Skeletal muscle tissue (tissue), 4 donors: ENCODE measurements around the gene UBL7. TPM values are rescaled to one million over a fixed set of nuclear protein-coding genes. Genes with fewer than 3 reads are reported as not detected.

ENCODE experiments used
- H3K27ac ChIP-seq: one replicate; pipeline ENCODE4 v1.7.0; 2013; ENCODE audit warnings: mild to moderate bottlenecking, low read depth, low read length, inconsistent platforms
- H3K27me3 ChIP-seq, 3 donors: one replicate each; pipeline ENCODE4 v1.7.0; 2013; ENCODE audit warnings: low read length in 3 of 3; ENCODE audit not compliant: control insufficient read depth in 3 of 3, insufficient read depth in 3 of 3
- H3K36me3 ChIP-seq, 3 donors: one replicate each; pipeline ENCODE4 v1.7.0; 2013; ENCODE audit warnings: low read length in 3 of 3; ENCODE audit not compliant: control insufficient read depth in 3 of 3, insufficient read depth in 3 of 3
- H3K4me1 ChIP-seq, 3 donors: one replicate each; pipeline ENCODE4 v1.7.0; 2013; ENCODE audit warnings: low read length in 3 of 3, mild to moderate bottlenecking in 3 of 3; ENCODE audit not compliant: control insufficient read depth in 3 of 3, insufficient read depth in 3 of 3
- H3K4me3 ChIP-seq, 3 donors: one replicate each; pipeline ENCODE4 v1.7.0; 2013; ENCODE audit warnings: low read length in 3 of 3
- H3K9ac ChIP-seq, 3 donors: one replicate each; pipeline ENCODE4 v1.7.0; 2013; ENCODE audit warnings: low read length in 3 of 3, mild to moderate bottlenecking in 3 of 3, moderate library complexity in 2 of 3, low read depth in 1 of 3
- H3K9me3 ChIP-seq, 3 donors: one replicate each; pipeline ENCODE4 v1.7.0; 2013; ENCODE audit warnings: low read length in 3 of 3; ENCODE audit not compliant: control insufficient read depth in 3 of 3
- total RNA-seq: library from RNA; depleted of rRNA; stranded (reverse); fragments of >200 nt; gene quantifications from one replicate; pipeline ENCODE4 v1.2.3, GENCODE V29; 2014
- donor health status: Osteomylitis.

UBL7 gene
- total RNA-seq, 1 donor from 2014 or later, result 23.0 TPM

DNA sequence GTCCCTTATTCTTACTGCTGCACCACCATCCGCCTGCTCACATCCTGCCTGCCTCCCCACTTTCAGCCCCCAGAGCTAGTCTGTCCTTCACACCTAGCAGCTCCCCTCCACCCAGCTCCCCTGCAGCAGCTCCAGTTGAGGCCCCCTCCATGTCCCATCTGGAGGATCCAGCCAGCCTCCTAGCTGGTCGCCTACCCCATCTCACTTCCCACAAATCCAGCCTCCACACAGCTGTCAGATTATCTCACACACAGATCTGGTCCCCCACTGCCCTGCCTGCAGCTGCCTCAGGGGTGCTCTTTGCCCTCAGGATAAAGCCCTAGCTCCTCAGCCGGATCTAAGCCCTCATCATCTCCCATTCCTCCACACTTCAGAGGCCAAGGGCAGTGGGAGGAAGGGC lies 18.4 kb downstream of the UBL7 start:
- Histone ChIP-seq H3K9ac (peak overlapping the region in 1 of 3 donors; percentile 16), H3K27ac (no peak overlapping the region), H3K9me3 (no peaks in the 10 kb centered on the region), H3K27me3 (no peaks in the 10 kb centered on the region), H3K4me1 (peaks cover 3 to 29% (median 23%) of the 10 kb centered on the region in 3 donors), H3K4me3 (no peak overlapping the region), H3K36me3 (peaks cover 23 to 30% (median 30%) of the 10 kb centered on the region in 3 donors)

DNA sequence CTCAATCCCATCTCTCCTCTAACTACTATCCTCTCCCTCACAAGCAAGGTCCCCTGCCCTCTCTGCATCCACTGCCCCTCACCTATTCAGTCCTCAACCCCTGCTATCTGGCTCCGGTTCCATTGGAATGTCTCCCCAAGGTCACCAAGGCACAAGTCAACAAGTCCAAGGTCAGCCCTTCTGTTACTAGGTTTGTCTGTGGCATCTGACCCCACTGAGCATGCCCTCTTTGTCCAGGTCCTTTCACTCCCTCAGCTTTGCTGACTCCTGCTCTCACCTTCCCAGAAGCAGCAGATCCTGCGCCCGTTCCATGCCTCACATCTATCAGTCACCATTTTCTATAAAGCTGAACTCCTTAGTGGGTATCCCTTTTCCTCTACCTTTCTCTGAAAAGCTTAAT lies 18.9 kb downstream of the UBL7 start:
- no peaks in the 10 kb centered on the region for H3K27me3 ChIP-seq
- no peaks in the 10 kb centered on the region for H3K9me3 ChIP-seq
- H3K4me3 ChIP-seq, result no peak overlapping the region
- peaks cover 3 to 29% (median 23%) of the 10 kb centered on the region in 3 donors for H3K4me1 ChIP-seq
- H3K9ac ChIP-seq, result peak overlapping the region in 1 of 3 donors; percentile 16
- peak overlapping the region; percentile 63 for H3K27ac ChIP-seq
- H3K36me3 ChIP-seq, result peaks cover 19 to 25% (median 25%) of the 10 kb centered on the region in 3 donors

DNA sequence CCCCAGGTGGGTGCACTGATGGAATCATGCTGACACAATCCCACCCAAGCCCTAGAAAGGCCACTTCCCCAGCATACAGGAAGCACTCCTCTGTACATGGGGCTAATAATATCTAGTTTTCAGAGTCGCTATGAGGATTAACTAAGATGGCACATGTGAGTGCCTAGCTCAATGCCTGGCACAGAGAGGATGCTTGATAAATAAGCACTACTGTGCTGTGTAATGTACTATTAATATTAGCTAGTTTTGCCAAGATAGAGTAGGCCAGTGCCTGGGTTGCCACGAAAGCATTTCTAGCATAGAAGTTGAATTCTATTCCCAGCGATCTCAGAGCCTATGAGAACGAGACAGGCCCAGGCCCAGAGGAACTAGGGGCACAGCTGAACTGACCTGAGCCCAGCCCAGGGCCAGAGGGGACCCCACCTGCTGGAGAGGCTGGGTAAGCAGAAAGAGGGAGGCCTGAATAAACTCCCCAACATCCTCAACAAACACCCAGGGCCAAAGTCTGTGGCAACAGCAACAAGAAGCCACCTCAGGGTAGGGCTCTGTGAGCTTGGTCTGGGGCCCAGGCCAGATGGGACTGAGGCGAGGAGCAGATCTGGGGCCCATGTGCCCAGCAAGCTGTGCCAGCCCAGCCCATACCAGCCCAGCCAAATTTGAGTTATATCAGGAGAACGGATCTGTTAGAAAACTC lies 19.6 kb downstream of the UBL7 start:
- no peak overlapping the region for H3K4me3 ChIP-seq
- no peaks in the 10 kb centered on the region for H3K9me3 ChIP-seq
- peak overlapping the region in 2 of 3 donors; percentile 25 to 50 for H3K9ac ChIP-seq
- H3K36me3 ChIP-seq, result peaks cover 13 to 20% (median 18%) of the 10 kb centered on the region in 3 donors
- no peaks in the 10 kb centered on the region for H3K27me3 ChIP-seq
- peak overlapping the region; percentile 63 for H3K27ac ChIP-seq
- H3K4me1 ChIP-seq, result peaks cover 3 to 29% (median 23%) of the 10 kb centered on the region in 3 donors

DNA sequence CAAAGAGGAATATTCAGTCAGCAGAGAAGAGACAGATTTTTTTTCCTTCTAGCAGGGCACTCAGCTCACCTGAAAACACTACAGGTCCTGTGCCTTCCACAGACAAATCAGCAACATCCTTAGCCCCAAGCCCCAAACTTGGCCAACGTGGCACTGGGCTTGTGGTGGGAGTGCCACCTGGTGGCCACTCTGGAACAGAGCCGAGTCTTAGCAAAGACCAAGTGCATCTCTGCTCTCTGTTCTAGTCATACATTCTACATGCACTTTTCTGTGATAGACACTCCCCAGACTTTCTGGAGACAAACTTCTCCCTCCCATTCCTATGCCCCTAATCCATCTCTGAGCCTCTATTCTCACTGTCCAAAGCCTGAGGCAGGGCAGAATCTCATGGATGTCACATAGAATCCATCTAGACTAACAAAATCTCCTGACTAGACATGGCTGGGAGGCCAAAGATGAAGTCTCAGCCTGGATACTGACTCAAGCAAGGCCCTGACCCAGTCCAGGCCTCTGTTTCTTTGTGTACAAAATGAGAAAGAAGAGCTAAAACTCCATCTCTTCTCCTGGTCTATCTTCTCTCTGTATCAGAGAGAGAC lies 22.1 kb downstream of the UBL7 start:
- Histone ChIP-seq H3K4me1 (peaks cover 3 to 28% (median 28%) of the 10 kb centered on the region in 3 donors), H3K4me3 (no peak overlapping the region), H3K9me3 (no peaks in the 10 kb centered on the region), H3K9ac (no peak overlapping the region), H3K27me3 (no peaks in the 10 kb centered on the region), H3K27ac (no peak overlapping the region), H3K36me3 (no peaks in the 10 kb centered on the region)

DNA sequence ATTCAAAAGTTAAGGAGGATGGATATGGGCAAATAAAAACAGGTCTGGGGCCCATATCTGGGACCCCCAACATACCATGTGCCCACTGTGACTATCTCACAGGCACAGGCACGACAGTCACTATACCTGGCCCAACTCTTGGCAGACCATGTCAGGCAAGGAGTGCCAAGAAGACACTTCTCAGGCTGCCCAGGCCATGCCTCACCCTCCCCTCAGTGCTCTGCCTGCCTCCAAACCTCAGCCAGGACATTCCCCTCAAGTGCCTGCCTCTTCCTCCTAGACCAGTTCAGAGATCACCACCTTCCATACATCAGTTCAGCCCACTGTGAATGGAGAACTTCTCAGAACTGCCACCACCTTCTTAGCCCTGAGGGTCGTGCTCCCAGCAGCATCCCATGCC lies 22.8 kb downstream of the UBL7 start:
- H3K36me3 ChIP-seq, result no peaks in the 10 kb centered on the region
- H3K9me3 ChIP-seq, result no peaks in the 10 kb centered on the region
- no peak overlapping the region for H3K9ac ChIP-seq
- H3K27me3 ChIP-seq, result no peaks in the 10 kb centered on the region
- no peak overlapping the region for H3K4me3 ChIP-seq
- H3K4me1 ChIP-seq, result peaks cover 3 to 32% (median 27%) of the 10 kb centered on the region in 3 donors
- no peak overlapping the region for H3K27ac ChIP-seq

DNA sequence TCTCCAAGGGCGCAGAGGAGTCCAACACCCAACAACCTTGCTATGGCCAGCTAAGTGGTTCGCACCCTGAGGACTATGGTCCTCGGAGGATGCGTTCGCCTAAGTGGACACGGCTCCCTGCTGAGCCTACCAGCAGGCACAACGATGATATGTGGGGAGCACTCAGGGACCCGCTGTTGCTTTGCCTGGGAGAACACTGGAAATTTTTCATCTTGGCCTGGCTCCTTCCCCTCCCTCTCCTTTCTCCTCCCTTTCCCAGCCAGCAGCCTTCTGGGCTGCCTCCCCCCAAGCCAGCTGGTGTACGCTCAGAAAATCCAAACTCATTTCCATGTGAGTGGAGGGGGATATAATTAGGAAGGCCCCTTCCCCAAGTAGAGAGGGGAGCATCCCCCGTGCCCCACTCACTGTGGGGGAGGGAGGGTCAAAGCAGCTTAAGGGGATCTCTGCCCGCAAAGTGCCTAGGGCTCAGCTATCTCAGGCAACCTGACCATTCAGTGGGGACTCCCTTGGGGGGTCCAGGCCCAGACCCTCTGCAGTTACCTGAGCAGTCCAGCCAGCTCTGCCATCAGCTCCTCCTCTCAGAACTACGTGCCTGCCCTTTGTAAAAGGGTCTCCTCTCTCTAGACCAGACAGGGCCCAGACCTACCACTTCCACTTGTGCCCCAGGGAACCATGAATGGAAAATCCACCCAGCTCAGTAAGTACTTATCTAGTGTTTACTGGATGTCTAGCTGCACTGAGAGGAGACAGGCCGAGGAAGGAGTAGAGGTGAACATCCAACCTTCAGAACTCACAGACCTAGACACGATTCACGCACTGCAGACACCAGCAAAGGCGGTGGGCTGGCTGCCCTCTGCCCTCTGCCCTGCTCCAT lies 26.5 kb downstream of the UBL7 start:
- H3K9me3 ChIP-seq, result no peaks in the 10 kb centered on the region
- peak overlapping the region; percentile 63 to 70 (median 65) for H3K4me3 ChIP-seq
- H3K36me3 ChIP-seq, result no peaks in the 10 kb centered on the region
- H3K4me1 ChIP-seq, result peaks cover 0 to 20% (median 16%) of the 10 kb centered on the region in 3 donors
- H3K9ac ChIP-seq, result peak overlapping the region; percentile 45 to 84 (median 68)
- peaks cover 11 to 16% (median 14%) of the 10 kb centered on the region in 3 donors for H3K27me3 ChIP-seq
- peak overlapping the region; percentile 44 for H3K27ac ChIP-seq

DNA sequence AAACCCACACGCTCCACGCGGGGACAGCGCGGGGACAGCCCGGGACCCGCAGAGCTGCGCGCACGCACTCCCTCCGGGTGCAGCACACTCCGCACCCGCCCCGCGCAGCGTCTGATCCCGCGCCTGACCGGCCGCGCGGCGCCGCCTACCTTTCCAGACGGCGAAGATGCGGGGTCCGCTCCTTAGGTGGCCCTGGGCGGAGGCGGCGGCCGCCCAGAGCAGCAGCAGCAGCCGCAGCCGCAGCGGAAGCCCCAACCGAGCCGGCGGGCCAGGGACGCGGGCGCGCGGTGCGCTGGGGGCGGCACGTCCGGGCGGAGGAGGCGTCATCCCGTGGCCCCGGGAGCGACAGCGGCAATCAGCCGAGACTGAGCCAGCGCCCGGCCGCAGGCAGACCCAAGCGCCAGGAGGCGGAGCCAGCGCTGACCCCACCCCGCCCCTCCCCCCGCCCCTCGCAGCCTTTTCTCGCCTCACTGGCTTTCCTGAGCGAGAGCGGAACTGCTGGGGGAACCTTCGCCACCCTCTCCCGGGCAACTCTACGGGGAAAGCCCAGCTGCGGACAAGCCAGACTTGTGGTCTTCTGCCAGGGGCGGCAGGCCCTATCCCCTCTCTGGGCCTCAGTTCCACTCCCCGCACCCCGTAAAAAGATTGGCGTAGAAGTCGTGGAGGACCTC lies 27.2 kb downstream of the UBL7 start, which contains the start of gene SEMA7A:
SEMA7A (minus strand) TSS at position 367 of the 671 bp plus-strand sequence; CDS start at position 327, 40 bp downstream.
- H3K4me3 ChIP-seq, result peak within 1 kb of the TSS; percentile 66 to 84 (median 78)
- peak within 1 kb of the TSS; percentile 44 for H3K27ac ChIP-seq
- H3K36me3 ChIP-seq, result no peaks in the 10 kb centered on the region
- H3K9me3 ChIP-seq, result no peaks in the 10 kb centered on the region
- peak within 1 kb of the TSS; percentile 74 to 84 (median 76) for H3K9ac ChIP-seq
- peaks cover 0 to 20% (median 16%) of the 10 kb centered on the region in 3 donors for H3K4me1 ChIP-seq
- peaks cover 11 to 16% (median 14%) of the 10 kb centered on the region in 3 donors for H3K27me3 ChIP-seq

DNA sequence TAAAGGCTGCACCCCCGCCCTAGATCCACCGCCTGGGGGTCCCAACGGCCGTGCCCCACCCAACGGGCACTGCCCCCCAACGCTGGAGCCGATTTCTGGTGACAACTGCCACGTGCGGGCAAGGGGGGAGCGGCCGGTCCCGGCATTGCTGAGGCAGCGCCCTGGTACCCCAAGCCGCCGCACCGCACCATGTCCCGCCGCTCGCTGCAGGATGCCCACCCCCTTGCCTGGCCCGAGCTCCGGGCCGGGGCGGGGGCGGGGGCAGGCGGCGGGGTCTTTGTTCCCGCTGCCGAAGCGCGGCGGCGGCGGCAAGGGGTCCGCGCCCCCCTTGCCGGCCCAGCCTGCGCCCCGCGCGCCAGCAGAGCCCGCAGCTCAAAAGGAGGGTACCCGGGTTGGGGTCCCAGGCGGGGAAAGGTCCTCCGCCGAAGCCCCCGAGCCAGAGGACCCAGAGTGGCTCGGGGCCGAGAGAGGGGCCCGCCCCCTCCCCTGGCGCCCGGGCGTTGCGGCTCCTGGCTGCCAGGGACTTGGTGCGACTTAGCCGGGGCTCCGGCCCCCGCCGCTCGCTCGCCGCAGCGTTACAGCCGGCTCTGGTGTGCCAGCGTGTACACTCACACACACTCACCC lies 27.9 kb downstream of the UBL7 start:
- peak overlapping the region; percentile 74 to 83 (median 76) for H3K9ac ChIP-seq
- peak overlapping the region; percentile 66 to 84 (median 78) for H3K4me3 ChIP-seq
- H3K9me3 ChIP-seq, result no peaks in the 10 kb centered on the region
- peaks cover 12 to 16% (median 14%) of the 10 kb centered on the region in 3 donors for H3K27me3 ChIP-seq
- H3K4me1 ChIP-seq, result peaks cover 0 to 20% (median 16%) of the 10 kb centered on the region in 3 donors
- H3K36me3 ChIP-seq, result no peaks in the 10 kb centered on the region
- H3K27ac ChIP-seq, result no peak overlapping the region
